GM12892 (cell line): Measurements from ENCODE around the gene GUCA2B.

Source experiments
- DNase-seq: peaks from one replicate; pipeline ENCODE4 v3.0.0; 2011; ENCODE audit not compliant: insufficient read length
- FAIRE-seq: peaks from 2 replicates; lab custom pipeline; 2011; peaks lifted over from hg19 to GRCh38; lab: Jason Lieb, UNC
- POLR2A ChIP-seq: IDR thresholded peaks from 2 replicates; pipeline ENCODE4 v1.6.1; 2011; ENCODE audit warnings: low read depth, low read length, control low read depth
- POLR2AphosphoS5 ChIP-seq: IDR thresholded peaks from 2 replicates; pipeline ENCODE4 v1.6.1; 2011; ENCODE audit warnings: low read depth, low read length, control low read depth
- TAF1 ChIP-seq: IDR thresholded peaks from 2 replicates; pipeline ENCODE4 v1.6.1; 2011; ENCODE audit warnings: low read depth, mild to moderate bottlenecking, control low read depth, low read length, borderline replicate concordance

Gene GUCA2B

DNA sequence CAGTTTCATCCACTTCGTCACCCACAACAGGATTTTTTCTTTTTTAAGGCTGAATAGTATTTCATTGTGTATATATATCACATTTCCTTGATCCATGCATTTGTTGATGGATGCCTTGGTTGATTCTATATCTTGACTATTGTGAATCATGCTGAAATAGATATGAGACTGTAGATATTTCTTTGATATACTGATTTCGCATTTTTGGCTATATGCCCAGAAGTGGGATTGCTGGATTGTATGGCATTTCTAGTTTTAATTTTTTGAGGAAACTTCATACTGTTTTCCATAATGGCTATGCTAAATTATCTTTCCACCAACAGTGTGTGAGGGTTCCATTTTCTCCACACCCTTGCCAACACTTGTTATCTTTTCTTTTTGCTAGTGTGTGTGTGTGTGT is 5.0 kb downstream of the GUCA2B start:
- no peak for TF ChIP-seq POLR2A
- TF ChIP-seq TAF1: no peak
- TF ChIP-seq POLR2AphosphoS5: no peak
- FAIRE-seq: no peak
- no peak for DNase-seq

DNA sequence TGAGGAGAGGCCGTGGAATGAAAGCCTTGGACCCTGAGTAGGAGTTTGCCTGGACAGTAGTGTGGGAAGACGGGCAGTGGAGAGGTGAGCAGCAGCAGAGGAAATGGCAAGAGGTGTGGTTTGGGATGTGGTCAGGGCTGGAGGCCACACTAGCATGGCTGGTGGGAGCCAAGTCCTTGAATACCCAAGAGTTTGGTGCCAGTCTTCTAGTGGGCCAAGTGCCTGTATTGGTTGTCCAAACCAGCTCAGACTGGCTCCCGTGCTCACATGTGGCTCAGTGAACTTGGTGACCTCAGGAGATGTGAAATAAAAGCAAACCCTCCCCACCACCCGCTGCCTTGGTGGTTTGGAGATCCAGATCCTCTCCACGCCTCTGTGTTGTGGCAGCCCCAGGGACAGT is 9.0 kb downstream of the GUCA2B start:
- TF ChIP-seq POLR2A (no peak), TAF1 (no peak), POLR2AphosphoS5 (no peak)
- no peak for FAIRE-seq
- DNase-seq: no peak

DNA sequence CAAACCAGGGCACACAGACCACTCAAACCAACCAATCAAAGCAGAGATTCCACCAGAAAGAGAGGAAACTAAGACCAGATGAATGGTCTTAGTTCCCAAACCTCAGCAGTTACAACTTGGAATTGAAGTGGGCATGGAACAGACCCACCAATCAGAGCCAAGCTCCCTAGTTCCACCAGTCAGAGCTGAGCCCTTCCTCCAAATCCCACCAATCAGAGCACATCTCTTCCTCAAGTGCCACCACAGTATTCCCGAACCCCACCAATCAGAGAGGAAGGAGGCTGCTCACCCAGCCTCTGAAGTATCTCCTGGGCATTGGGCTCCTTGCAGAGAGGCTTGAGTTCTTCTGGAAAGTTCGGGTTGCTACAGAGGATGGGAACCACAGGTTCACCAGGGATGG is 9.9 kb downstream of the GUCA2B start:
- DNase-seq (no peak), FAIRE-seq (no peak)
- no peak for TF ChIP-seq TAF1
- TF ChIP-seq POLR2A: no peak
- TF ChIP-seq POLR2AphosphoS5: no peak

DNA sequence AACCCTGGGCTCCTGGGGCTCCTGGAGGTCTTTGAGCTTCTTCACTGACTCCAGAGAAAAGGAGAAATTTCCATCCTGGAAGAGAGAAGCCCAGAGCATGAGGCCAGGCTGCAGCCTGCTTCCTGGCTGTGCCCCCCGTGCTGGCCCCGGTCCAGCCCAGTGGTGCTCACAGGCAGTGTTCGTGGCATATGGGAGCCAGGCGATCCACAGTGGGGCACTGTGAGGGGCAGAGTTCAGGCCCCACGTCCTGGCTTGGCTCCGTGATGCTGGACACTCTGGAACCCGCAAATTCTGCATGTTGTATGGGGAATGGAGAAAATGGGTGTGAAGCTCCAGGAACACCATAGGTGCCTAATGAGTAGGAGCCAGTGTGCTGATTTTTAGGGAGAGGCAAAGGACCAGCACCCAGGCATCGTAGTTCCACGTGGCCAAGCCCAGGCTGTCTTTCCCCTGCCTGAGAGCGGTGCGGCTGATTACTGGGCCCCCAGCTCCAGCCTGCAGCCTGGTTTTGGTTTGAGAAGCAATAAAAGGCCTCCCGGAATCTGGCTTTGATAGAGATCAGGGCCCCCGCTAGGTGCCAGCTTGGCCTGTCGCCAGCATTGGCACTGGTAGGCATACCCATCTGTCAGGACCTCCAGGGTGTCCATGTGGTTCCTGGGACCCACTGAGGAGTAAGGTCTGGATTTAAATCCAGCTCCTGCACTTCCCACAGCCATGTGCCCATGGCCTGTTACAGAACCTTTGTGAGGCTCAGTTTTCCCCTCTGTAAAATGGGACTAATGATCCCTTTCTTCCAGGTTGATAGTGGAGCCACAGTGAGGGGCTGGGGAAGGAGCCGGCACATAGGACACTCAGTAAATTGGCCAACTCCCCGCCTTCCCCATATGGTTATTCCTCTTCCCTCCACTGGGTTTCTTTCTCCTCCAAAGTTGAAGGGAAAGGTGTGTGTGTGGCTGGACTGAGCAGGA is 10.6 kb downstream of the GUCA2B start:
- FAIRE-seq (no peak), DNase-seq (no peak)
- TF ChIP-seq POLR2A (no peak), TAF1 (no peak), POLR2AphosphoS5 (no peak)

DNA sequence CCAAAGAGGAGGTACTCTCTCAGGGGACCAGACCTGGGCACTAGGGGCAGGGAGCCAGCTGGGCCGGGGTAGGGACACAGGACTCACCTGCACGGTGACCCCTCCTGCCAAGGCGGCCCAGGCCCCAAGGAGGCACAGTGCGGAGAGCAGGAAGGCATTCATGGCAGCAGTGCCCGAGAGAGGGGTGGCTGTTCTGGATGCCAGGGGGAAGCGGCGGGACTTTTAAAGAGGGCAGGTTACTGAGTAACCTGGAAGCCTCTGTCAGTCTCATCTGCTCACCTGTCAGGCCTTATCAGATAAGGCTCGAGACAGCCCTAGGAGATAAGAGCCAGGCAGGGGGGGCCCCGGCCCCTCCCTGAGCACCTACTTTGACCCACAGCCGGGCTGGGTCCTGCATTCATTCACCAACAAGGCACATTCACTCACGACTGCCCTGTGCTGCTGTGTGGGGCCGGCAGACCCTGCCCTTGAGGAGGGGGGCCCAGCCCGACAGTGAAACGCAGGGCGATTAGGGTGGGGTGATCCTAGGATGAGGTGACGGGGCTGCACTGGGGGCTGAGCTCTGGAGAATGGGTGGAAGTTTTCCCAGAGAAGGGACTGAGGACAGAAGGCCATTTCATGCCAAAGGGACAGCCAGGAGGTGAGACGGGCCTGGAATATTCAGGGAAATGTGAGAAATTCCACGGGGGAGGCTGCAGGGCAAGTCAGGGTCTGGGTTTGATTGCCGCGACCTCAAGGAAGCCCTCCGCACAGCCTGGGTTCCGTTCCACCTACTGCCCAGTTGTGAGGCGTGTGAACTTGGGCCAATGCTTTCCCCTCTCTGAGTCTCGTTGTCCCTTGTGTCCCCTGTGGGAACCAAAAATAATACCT is 11.6 kb downstream of the GUCA2B start, which contains the start of gene GUCA2A:
Gene GUCA2A, minus strand, starts transcription at position 195 of the 870 bp plus-strand sequence. Its CDS starts 33 bp downstream, at position 162.
- no peak for TF ChIP-seq POLR2A
- no peak for TF ChIP-seq POLR2AphosphoS5
- TF ChIP-seq TAF1: no peak
- FAIRE-seq: no peak
- no peak for DNase-seq

DNA sequence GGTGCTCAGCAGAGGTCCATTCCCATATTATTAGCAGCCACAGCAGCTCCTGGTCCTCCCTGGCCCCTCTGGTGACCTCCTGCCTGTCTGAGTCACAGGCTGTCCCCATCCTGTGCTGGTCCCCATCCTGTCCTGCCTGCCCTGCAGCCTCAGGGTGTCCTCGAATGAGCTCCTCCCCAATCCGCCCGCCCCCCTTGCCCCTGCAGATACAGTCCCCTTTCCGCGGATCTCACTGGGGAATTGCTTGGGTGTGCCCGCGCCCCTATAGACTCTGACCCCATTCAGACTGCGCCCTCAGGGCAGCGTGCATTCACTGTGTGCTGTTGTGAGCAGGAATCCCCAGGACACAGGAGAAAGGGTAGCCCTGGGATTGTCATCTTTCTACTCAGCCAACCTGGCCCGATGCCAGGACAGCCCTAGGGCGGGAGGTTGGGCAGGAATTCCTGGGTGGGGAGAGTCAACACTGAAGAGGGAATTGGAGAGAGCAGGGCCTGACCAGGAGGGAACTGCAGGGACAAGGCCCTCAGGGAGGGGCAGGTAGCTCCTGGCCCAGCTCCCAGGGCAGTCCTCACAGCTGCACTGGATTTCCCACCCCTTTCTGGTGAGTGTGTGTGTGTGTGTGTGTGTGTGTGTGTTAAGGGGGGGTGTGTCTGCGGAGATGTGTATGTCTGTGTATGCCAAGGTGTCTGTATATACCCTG is 12.5 kb downstream of the GUCA2B start:
- TF ChIP-seq TAF1 (no peak), POLR2A (no peak), POLR2AphosphoS5 (no peak)
- no peak for DNase-seq
- FAIRE-seq: no peak

DNA sequence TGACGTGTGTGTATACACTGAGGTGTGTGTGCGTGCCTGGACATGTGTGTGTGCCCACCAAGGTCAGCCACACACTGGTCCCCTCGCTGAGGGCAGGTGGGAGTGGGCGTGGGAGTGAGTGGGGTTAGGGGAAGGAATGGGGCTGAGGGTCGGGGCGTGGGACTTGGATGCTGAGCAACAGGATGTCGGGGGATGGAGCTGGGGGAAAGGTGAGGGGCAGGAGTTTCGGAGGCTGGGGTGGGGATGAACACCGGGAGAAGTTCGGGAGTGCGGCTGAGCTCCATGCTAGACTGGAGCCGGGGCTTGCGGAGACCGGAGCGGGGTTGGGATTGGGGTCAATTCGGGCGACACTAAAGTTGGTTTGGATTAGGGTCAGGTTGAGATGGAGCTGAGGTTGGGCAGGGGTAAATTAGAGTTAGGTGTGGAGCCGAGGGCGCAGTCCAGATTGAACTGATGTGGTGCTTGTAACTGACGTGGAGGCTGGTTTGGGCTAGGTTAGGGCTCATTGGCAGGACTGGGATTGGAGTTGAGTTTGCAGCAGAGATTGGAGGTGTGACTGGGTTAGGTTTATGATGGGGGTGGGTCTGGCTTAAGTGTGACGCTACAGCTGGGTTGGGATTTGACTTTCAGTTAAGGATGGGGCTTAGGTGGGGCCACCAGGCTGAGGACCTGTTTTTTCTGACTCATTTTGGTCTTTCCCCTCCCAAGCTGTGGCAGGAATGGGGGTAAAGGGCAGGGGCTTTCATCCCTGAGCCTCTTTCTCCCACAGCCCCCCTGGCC is 14.6 kb downstream of the GUCA2B start:
- FAIRE-seq: peak; percentile 67
- no peak for DNase-seq

DNA sequence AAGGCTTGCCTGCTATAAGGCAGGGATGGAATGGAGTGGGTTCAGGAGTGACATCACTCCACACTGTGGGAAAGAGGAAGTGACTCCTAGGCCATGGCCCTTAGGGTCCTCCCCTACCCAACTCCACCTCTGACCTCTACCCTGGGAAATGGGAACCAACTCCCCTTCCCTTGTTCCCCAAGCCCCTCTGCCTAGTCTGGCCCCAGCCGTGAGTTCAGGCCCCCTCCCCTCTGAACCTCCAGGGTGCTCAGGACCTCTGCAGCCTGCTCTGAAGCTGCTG is 15.1 kb downstream of the GUCA2B start:
- FAIRE-seq (no peak), DNase-seq (no peak)

More for the DNA sequence above, 14.6 kb downstream of the GUCA2B start:
- no peak for TF ChIP-seq TAF1
- no peak for TF ChIP-seq POLR2A
- TF ChIP-seq POLR2AphosphoS5: no peak

DNA sequence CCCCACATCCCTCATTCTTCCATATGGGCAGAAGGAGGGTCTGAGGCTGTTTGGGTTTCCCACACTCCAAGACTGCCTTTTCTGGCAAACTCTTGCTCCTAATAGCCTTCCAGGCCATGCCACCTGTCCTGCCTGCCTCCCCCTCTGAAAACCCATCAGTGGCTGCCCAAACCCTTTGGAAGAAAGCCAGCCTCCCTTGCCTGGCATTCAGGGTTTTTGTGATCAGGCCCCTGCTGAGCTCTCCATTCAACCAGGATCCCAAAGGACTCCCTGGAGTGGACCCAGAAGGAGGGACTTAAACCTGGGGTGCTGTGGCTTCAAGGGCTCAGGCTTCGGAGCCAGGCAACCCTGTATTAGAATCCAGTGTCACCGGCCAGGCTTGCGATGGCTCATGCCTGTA is 15.6 kb downstream of the GUCA2B start:
- DNase-seq: no peak
- TF ChIP-seq POLR2AphosphoS5 (no peak), POLR2A (no peak), TAF1 (no peak)
- no peak for FAIRE-seq

More for the DNA sequence above, 15.1 kb downstream of the GUCA2B start:
- TF ChIP-seq POLR2AphosphoS5 (no peak), POLR2A (no peak), TAF1 (no peak)
